Naive thymus-derived CD4-positive, alpha-beta T cell (primary cell): ENCODE results near the gene BRINP3. TPM values are rescaled to one million over a fixed set of nuclear protein-coding genes. Genes with fewer than 3 reads are reported as not detected.
"Not testable (repeated sequence)": the region's sequence is repeated elsewhere in the genome, so short reads cannot be mapped to it uniquely, and the experiment has no call there.

Source experiments
- ATAC-seq: fragments of 150-1000 bp; cut with Tn5 transposase; 2 replicates; pipeline ENCODE4 v1.10.0; 2021; ENCODE audit warnings: mild to moderate bottlenecking, moderate library complexity
- CTCF ChIA-PET: fragments of 350-600 bp; sonication (Branson Sonifier 250); formaldehyde crosslinking; loops from one replicate; lab custom pipeline; 2021; ENCODE audit warnings: antibody characterized with exemption; lab: Charles Lee
- POLR2A ChIA-PET: fragments of 350-600 bp; sonication (Branson Sonifier 250); formaldehyde crosslinking; loops from one replicate; lab custom pipeline; 2021; ENCODE audit warnings: antibody characterized with exemption, inconsistent platforms; lab: Charles Lee
- DNase-seq, 9 donors: peaks; one replicate each; pipeline versions ENCODE4 v3.0.0 to v3.0.0-alpha.2; 2020 to 2022; ENCODE audit warnings: mixed read lengths in 1 of 9
- H3K27ac ChIP-seq: one replicate; pipeline ENCODE4 v1.7.0; 2013; ENCODE audit warnings: mild to moderate bottlenecking, low read depth, low read length, moderate library complexity
- H3K27me3 ChIP-seq, 2 donors: one replicate each; pipeline ENCODE4 v1.7.0; 2013; ENCODE audit warnings: low read length in 2 of 2, mild to moderate bottlenecking in 2 of 2, moderate library complexity in 2 of 2; ENCODE audit not compliant: control insufficient read depth in 2 of 2, insufficient read depth in 2 of 2
- H3K36me3 ChIP-seq, 3 experiments: 1 replicate in 2 of 3; 2 replicates in 1 of 3; pipeline ENCODE4 v1.7.0; 2013; ENCODE audit warnings: low read length in 3 of 3, mild to moderate bottlenecking in 3 of 3, moderate library complexity in 1 of 3; ENCODE audit not compliant: insufficient read depth in 3 of 3, control insufficient read depth in 2 of 3
- H3K4me1 ChIP-seq, 2 donors: one replicate each; pipeline ENCODE4 v1.7.0; 2013; ENCODE audit warnings: low read length in 2 of 2, mild to moderate bottlenecking in 2 of 2, moderate library complexity in 1 of 2; ENCODE audit not compliant: control insufficient read depth in 2 of 2, insufficient read depth in 2 of 2
- H3K4me3 ChIP-seq: 2 replicates; pipeline ENCODE4 v1.7.0; 2013; ENCODE audit warnings: mild to moderate bottlenecking, low read length
- H3K9me3 ChIP-seq, 3 experiments: 1 replicate in 2 of 3; 2 replicates in 1 of 3; pipeline ENCODE4 v1.7.0; 2013; ENCODE audit warnings: low read length in 3 of 3; ENCODE audit not compliant: control insufficient read depth in 2 of 3
- H3K27ac Mint-ChIP-seq, 9 donors: one replicate each; pipeline ENCODE4 v1.8.0; 2020 to 2022; ENCODE audit warnings: mixed read lengths in 9 of 9, mild to moderate bottlenecking in 8 of 9, moderate library complexity in 5 of 9, inconsistent platforms in 2 of 9
- H3K27me3 Mint-ChIP-seq, 5 donors: one replicate each; pipeline ENCODE4 v1.8.0; 2021 to 2022; ENCODE audit warnings: mixed read lengths in 5 of 5, mild to moderate bottlenecking in 1 of 5
- H3K36me3 Mint-ChIP-seq, 5 donors: one replicate each; pipeline ENCODE4 v1.8.0; 2020 to 2022; ENCODE audit warnings: mixed read lengths in 5 of 5, mild to moderate bottlenecking in 3 of 5, inconsistent platforms in 1 of 5
- H3K4me1 Mint-ChIP-seq, 7 donors: one replicate each; pipeline ENCODE4 v1.8.0; 2020 to 2022; ENCODE audit warnings: mixed read lengths in 7 of 7, mild to moderate bottlenecking in 3 of 7, inconsistent platforms in 1 of 7
- H3K4me3 Mint-ChIP-seq, 10 donors: one replicate each; pipeline ENCODE4 v1.8.0; 2020 to 2022; ENCODE audit warnings: mild to moderate bottlenecking in 10 of 10, mixed read lengths in 10 of 10, moderate library complexity in 6 of 10, inconsistent platforms in 2 of 10
- H3K9me3 Mint-ChIP-seq, 11 donors: one replicate each; pipeline ENCODE4 v1.8.0; 2020 to 2022; ENCODE audit warnings: mixed read lengths in 11 of 11, mild to moderate bottlenecking in 4 of 11, inconsistent platforms in 1 of 11, moderate library complexity in 1 of 11
- intact Hi-C, 2 donors: fragments of 100-400 bp; cut with micrococcal nuclease; formaldehyde crosslinking; loops; one replicate each; pipeline ENCODE4 v1.15.1; 2023
- polyA plus RNA-seq, 2 donors: library from polyadenylated mRNA; unstranded; fragments of 300-500 nt; fragmentation: Illumina TruSeq; gene quantifications; one replicate each; pipeline ENCODE4 v1.2.3, GENCODE V29; 2021
- total RNA-seq, 6 experiments: library from RNA in 5 of 6; stranded (reverse) in 5 of 6; gene quantifications; 1 replicate in 5 of 6; 2 replicates in 1 of 6; pipeline ENCODE4 v1.2.3 and lab custom pipeline; 2021 to 2026

Gene BRINP3
- not detected for total RNA-seq
- not detected for polyA plus RNA-seq
- total RNA-seq (lab: John Stamatoyannopoulos, UW) = not detected

GRCh38 chr1:190477762-190478148, at the start of gene BRINP3:
Gene BRINP3 (minus strand): TSS chr1:190477864.
- DNase-seq (no peak), ATAC-seq (no peak)
- H3K9me3 ChIP-seq = no peaks in the 10 kb centered on the region
- peaks cover 25 to 44% (median 43%) of the 10 kb centered on the region in 5 donors for H3K27me3 Mint-ChIP-seq
- ChIA-PET POLR2A (no interaction called here), CTCF (no interaction called here)
- intact Hi-C loops = loop anchor here in 1 of 2 donors (2.0 kb wide), 1 partner anchor 21 kb away; no protein-coding TSS in a partner anchor
- no peaks in the 10 kb centered on the region for H3K36me3 ChIP-seq
- H3K9me3 Mint-ChIP-seq = peaks cover 0 to 24% (median 5%) of the 10 kb centered on the region in 11 donors
- no peak within 1 kb of the TSS for H3K4me3 ChIP-seq
- no peak within 1 kb of the TSS for H3K27ac ChIP-seq
- peaks cover 0 to 19% (median 7%) of the 10 kb centered on the region in 7 donors for H3K4me1 Mint-ChIP-seq
- no peaks in the 10 kb centered on the region for H3K27me3 ChIP-seq
- no peaks in the 10 kb centered on the region for H3K4me1 ChIP-seq
- no peak within 1 kb of the TSS for H3K27ac Mint-ChIP-seq
- peaks cover 0 to 4% (median 0%) of the 10 kb centered on the region in 5 donors for H3K36me3 Mint-ChIP-seq
- H3K4me3 Mint-ChIP-seq = peak within 1 kb of the TSS in 4 of 10 donors; percentile 12 to 44 (median 24)

DNA sequence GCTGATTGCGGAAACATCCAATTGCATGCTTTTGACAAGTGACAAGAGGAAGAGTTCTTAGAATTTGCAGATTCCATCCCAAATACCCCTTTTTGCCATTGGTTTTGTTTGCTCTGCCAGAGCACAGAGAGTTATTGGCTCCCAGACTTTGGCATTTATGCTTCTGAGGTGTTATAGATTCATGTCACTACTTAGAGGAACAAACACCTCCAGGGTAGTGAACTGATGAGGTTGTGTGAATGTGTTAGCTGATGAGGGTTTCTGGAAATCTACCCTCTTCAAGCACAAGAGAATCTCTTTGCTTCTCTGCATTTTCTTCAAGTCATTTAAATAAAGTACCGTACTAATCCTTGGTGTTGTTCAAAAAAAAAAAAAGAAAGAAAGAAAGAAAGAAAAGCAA, 33.9 kb upstream of the BRINP3 start:
- H3K9me3 ChIP-seq = no peaks in the 10 kb centered on the region
- ChIA-PET CTCF (no interaction called here), POLR2A (no interaction called here)
- Mint-ChIP-seq H3K36me3 (no peaks in the 10 kb centered on the region), H3K27ac (no peak overlapping the region), H3K4me1 (no peaks in the 10 kb centered on the region), H3K27me3 (no peaks in the 10 kb centered on the region), H3K4me3 (no peak overlapping the region), H3K9me3 (peaks cover 0 to 12% (median 2%) of the 10 kb centered on the region in 11 donors)
- no peak for ATAC-seq
- H3K27ac ChIP-seq = no peak overlapping the region
- no peaks in the 10 kb centered on the region for H3K4me1 ChIP-seq
- no peaks in the 10 kb centered on the region for H3K27me3 ChIP-seq
- intact Hi-C loops = no loop called here
- no peaks in the 10 kb centered on the region for H3K36me3 ChIP-seq
- H3K4me3 ChIP-seq = no peak overlapping the region
- no peak for DNase-seq

DNA sequence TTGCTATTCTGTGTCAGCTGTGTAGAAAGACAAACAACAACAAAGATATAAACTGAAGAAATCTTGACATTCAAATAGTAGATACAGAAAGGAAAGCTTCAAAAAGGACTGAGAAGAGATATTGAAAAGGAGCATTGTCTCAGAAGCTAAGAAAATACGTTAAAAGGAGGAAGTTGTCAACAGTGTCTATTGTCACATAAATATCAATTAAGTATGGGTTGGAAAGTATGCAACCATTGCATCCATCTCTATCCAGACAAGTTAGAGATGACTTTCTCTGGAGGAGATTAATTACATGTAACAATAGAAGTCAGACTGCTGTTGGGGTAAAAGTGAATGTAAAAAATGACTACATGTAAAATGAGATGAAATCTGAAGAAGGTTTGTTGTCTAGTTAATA, 29.7 kb upstream of the BRINP3 start:
- no peaks in the 10 kb centered on the region for H3K36me3 ChIP-seq
- H3K4me1 Mint-ChIP-seq = no peaks in the 10 kb centered on the region
- no peak overlapping the region for H3K27ac ChIP-seq
- H3K4me1 ChIP-seq = no peaks in the 10 kb centered on the region
- no peak for DNase-seq
- no peak overlapping the region for H3K4me3 ChIP-seq
- ChIA-PET POLR2A (no interaction called here), CTCF (no interaction called here)
- H3K9me3 Mint-ChIP-seq = peaks cover 0 to 9% (median 7%) of the 10 kb centered on the region in 11 donors
- H3K9me3 ChIP-seq = no peaks in the 10 kb centered on the region
- H3K4me3 Mint-ChIP-seq = no peak overlapping the region
- H3K36me3 Mint-ChIP-seq = no peaks in the 10 kb centered on the region
- H3K27me3 ChIP-seq = no peaks in the 10 kb centered on the region
- ATAC-seq = no peak
- intact Hi-C loops = no loop called here
- no peaks in the 10 kb centered on the region for H3K27me3 Mint-ChIP-seq
- H3K27ac Mint-ChIP-seq = no peak overlapping the region

DNA sequence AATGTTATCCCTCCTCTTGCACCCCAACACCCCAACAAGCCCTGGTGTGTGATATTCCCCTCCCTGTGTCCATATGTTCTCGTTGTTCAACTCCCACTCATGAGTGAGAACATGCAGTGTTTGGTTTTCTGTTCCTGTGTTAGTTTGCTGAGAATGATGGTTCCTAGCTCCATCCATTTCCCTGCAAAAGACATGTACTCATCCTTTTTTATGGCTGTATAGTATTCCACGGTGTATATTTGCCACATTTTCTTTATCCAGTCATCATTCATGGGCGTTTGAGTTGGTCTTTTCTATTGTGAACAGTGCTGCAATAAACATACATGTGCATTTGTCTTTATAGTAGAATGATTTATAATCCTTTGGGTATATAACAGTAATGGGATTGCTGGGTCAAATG, 26.9 kb upstream of the BRINP3 start:
- H3K4me1 Mint-ChIP-seq, H3K4me3 Mint-ChIP-seq, H3K36me3 Mint-ChIP-seq, H3K27me3 ChIP-seq, H3K36me3 ChIP-seq, CTCF ChIA-PET, H3K4me3 ChIP-seq, H3K27ac ChIP-seq, ATAC-seq, H3K27me3 Mint-ChIP-seq, H3K9me3 ChIP-seq, H3K27ac Mint-ChIP-seq, POLR2A ChIA-PET, DNase-seq, H3K4me1 ChIP-seq, intact Hi-C loops: not testable (repeated sequence)
- peaks cover 1 to 14% (median 9%) of the 10 kb centered on the region in 11 donors for H3K9me3 Mint-ChIP-seq

- ATAC-seq (no peak), DNase-seq (no peak)
- Mint-ChIP-seq H3K4me3 (no peak overlapping the region), H3K4me1 (no peaks in the 10 kb centered on the region), H3K36me3 (no peaks in the 10 kb centered on the region), H3K27ac (no peak overlapping the region), H3K9me3 (peaks cover 0 to 26% (median 4%) of the 10 kb centered on the region in 11 donors), H3K27me3 (no peaks in the 10 kb centered on the region)
- Histone ChIP-seq H3K27me3 (no peaks in the 10 kb centered on the region), H3K9me3 (no peaks in the 10 kb centered on the region), H3K36me3 (no peaks in the 10 kb centered on the region), H3K27ac (no peak overlapping the region), H3K4me1 (no peaks in the 10 kb centered on the region), H3K4me3 (no peak overlapping the region)
- ChIA-PET POLR2A (no interaction called here), CTCF (no interaction called here)
- intact Hi-C loops = no loop called here
Measured at GRCh38 chr1:190497565-190497964, 19.9 kb upstream of the BRINP3 start.

GRCh38 chr1:190494451-190494850, 16.8 kb upstream of the BRINP3 start:
- no peak overlapping the region for H3K27ac Mint-ChIP-seq
- Histone ChIP-seq H3K4me1 (no peaks in the 10 kb centered on the region), H3K27me3 (no peaks in the 10 kb centered on the region), H3K4me3 (no peak overlapping the region), H3K36me3 (no peaks in the 10 kb centered on the region), H3K27ac (no peak overlapping the region), H3K9me3 (no peaks in the 10 kb centered on the region)
- H3K36me3 Mint-ChIP-seq = no peaks in the 10 kb centered on the region
- ChIA-PET CTCF (no interaction called here), POLR2A (no interaction called here)
- no peaks in the 10 kb centered on the region for H3K4me1 Mint-ChIP-seq
- no peaks in the 10 kb centered on the region for H3K27me3 Mint-ChIP-seq
- DNase-seq = no peak
- no peak overlapping the region for H3K4me3 Mint-ChIP-seq
- intact Hi-C loops = no loop called here
- H3K9me3 Mint-ChIP-seq = peaks cover 0 to 18% (median 4%) of the 10 kb centered on the region in 11 donors
- no peak for ATAC-seq

DNA sequence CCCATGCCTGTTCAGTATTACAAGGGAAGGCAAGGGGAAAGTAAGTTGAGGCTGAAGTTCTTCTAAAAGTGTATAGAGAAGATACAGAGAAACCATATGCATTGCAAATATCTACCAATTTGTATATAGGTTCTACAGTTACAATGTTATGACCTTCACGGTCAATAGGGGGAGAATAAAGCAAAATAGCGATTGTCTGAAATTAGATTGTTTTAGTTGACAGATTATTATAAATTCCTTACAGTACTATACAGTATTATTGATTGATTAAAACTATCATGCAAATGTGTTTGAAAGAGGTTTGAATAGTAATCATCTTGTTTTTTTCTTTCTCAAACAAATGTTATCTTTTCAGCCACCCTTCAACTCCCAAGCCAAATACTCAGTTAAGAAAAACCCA, 13.7 kb upstream of the BRINP3 start:
- intact Hi-C loops = no loop called here
- no peaks in the 10 kb centered on the region for H3K9me3 ChIP-seq
- H3K27ac Mint-ChIP-seq = no peak overlapping the region
- peaks cover 0 to 8% (median 5%) of the 10 kb centered on the region in 11 donors for H3K9me3 Mint-ChIP-seq
- H3K4me3 ChIP-seq = no peak overlapping the region
- H3K36me3 Mint-ChIP-seq = no peaks in the 10 kb centered on the region
- CTCF ChIA-PET = no interaction called here
- H3K4me3 Mint-ChIP-seq = no peak overlapping the region
- no peaks in the 10 kb centered on the region for H3K4me1 ChIP-seq
- no peaks in the 10 kb centered on the region for H3K36me3 ChIP-seq
- no peak overlapping the region for H3K27ac ChIP-seq
- POLR2A ChIA-PET = no interaction called here
- no peaks in the 10 kb centered on the region for H3K27me3 Mint-ChIP-seq
- no peaks in the 10 kb centered on the region for H3K27me3 ChIP-seq
- ATAC-seq (no peak), DNase-seq (no peak)
- no peaks in the 10 kb centered on the region for H3K4me1 Mint-ChIP-seq
